Stimulated activated CD8-positive, alpha-beta memory T cell treated with anti-CD3 and anti-CD28 coated beads, Interleukin-7, amount 100 ng/mL, for 24 hours (primary cell): Measurements from ENCODE around the gene USP46.

Experiments
- DNase-seq: peaks from one replicate; pipeline ENCODE4 v3.0.0-alpha.2; 2020; ENCODE audit warnings: low read depth

The USP46 gene

GRCh38 chr4:52655506-52655905, 3.6 kb downstream of the USP46 start:
- DNase-seq = no peak

- no peak for DNase-seq
These were observed 7.0 kb downstream of the USP46 start for GRCh38 chr4:52651996-52652672.

GRCh38 chr4:52648836-52649235, 10.3 kb downstream of the USP46 start:
- no peak for DNase-seq

GRCh38 chr4:52646741-52647140, 12.4 kb downstream of the USP46 start:
- no peak for DNase-seq

- no peak for DNase-seq
These were observed 13.0 kb downstream of the USP46 start for GRCh38 chr4:52646096-52646495.

- no peak for DNase-seq
These were observed 13.8 kb downstream of the USP46 start for GRCh38 chr4:52645300-52645699.

- no peak for DNase-seq
These were observed 15.3 kb downstream of the USP46 start for GRCh38 chr4:52643785-52644244.

GRCh38 chr4:52643190-52643589, 15.9 kb downstream of the USP46 start:
- no peak for DNase-seq

GRCh38 chr4:52641854-52642563, 17.1 kb downstream of the USP46 start:
- no peak for DNase-seq

GRCh38 chr4:52640808-52641565, 18.1 kb downstream of the USP46 start:
- DNase-seq = no peak

GRCh38 chr4:52638717-52639116, 20.4 kb downstream of the USP46 start:
- no peak for DNase-seq

GRCh38 chr4:52637116-52637515, 22.0 kb downstream of the USP46 start:
- no peak for DNase-seq

GRCh38 chr4:52635560-52635959, 23.5 kb downstream of the USP46 start:
- no peak for DNase-seq

GRCh38 chr4:52635130-52635529, 24.0 kb downstream of the USP46 start:
- no peak for DNase-seq

- no peak for DNase-seq
These were observed 25.3 kb downstream of the USP46 start for GRCh38 chr4:52633846-52634245.

- no peak for DNase-seq
These were observed 30.1 kb downstream of the USP46 start for GRCh38 chr4:52628974-52629373.

GRCh38 chr4:52628543-52628942, 30.6 kb downstream of the USP46 start:
- DNase-seq = no peak

- no peak for DNase-seq
These were observed 31.2 kb downstream of the USP46 start for GRCh38 chr4:52627876-52628275.

- no peak for DNase-seq
These were observed 33.9 kb downstream of the USP46 start for GRCh38 chr4:52625216-52625615.

GRCh38 chr4:52622564-52622963, 36.5 kb downstream of the USP46 start:
- DNase-seq = no peak

GRCh38 chr4:52621567-52621966, 37.5 kb downstream of the USP46 start:
- no peak for DNase-seq

GRCh38 chr4:52619591-52619931, 39.5 kb downstream of the USP46 start:
- no peak for DNase-seq
